DMS153 (cell line): ENCODE data around the gene FAM83F.

Source experiments
- DNase-seq: peaks from one replicate; lab custom pipeline; 2025; lab: John Stamatoyannopoulos, UW

FAM83F gene

DNA sequence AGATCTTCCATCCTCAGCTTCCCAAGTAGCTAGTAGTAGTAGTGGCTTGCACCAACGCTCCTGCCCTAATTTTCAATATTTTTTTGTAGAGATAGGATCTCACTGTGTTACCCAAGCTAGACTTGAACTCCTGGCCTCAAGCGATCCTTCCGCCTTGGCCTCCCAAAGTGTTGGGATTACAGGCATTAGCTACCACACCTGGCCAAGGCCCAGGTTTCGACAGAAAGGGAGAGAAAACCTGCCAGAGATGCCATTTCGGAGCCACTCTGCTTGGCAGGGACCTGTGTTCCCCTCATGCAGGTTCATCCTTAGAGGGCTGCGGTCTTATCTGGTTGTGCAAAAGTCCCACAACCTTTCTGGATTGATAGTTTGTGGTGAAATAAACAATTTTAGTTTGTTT is 41.4 kb downstream of the FAM83F start:
- no peak for DNase-seq

GRCh38 chr22:40036591-40037225 is 42.0 kb downstream of the FAM83F start:
- DNase-seq = no peak

DNA sequence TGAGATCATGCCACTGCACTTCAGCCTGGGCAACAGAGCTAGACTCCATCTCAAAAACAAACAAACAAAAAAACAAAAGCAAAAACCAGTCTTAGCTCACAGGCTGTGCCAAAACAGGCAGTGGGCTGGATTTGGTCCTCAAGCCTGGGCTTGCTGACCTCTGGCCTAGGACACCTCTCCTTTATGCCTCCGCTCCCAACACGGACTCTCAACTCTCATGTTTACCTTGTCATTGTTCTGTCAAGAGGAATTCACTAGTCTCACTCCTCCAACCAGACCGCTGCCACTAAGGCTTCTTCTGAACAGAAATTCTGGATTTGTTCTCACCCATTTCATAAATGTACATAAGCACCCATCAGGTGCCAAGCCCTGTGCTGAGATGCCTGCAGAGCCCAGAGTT is 42.6 kb downstream of the FAM83F start:
- DNase-seq = no peak

DNA sequence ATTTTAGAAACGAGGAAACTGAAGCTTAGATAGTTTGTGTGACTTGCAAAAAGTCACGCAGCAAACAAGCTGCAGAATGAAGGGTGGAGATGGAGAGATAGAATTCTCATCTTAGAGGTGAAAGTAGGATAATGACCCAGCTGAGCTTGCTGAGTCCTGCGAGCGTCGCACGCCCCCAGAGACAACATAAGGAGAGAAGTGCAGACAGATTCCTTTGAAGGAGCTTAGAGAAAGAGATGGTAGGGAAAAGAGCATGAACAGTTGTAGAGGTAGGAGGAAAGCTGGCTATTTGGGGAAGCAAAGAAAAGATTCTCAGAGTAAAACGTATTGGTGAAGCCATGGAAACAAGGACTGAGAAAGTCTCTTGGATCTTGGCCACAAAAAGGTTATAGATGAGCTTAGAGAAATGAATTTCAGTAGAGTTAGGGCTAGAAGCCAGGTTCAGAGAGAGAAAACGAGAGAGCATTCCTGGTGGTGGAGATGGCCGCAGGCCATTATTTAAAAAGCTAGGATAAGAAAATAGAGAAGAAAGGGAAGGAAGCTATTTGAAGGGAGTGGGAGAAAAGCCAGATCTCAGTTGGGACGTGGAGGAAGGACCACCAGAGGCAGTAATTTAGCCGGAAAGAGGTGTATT is 44.8 kb downstream of the FAM83F start:
- DNase-seq = no peak

DNA sequence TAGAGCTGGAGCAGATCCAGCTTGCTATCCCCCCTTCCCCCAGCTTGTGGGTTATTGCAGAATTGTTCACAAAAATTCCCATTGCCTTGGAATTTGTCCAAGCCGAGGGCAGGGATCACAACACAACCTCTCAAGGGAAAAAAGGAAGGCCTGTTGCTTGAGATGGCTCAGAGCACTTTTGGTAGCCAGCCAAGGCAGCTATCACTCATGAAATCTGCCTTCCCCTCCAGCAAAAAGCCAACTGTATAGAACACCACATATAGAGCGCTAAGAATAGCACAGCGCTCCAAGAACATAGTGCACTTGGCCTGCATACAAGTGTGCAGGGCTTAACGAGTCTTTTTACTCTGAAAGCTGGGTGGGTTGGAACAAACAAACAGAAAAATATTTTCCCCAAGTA is 46.2 kb downstream of the FAM83F start:
- DNase-seq = no peak

DNA sequence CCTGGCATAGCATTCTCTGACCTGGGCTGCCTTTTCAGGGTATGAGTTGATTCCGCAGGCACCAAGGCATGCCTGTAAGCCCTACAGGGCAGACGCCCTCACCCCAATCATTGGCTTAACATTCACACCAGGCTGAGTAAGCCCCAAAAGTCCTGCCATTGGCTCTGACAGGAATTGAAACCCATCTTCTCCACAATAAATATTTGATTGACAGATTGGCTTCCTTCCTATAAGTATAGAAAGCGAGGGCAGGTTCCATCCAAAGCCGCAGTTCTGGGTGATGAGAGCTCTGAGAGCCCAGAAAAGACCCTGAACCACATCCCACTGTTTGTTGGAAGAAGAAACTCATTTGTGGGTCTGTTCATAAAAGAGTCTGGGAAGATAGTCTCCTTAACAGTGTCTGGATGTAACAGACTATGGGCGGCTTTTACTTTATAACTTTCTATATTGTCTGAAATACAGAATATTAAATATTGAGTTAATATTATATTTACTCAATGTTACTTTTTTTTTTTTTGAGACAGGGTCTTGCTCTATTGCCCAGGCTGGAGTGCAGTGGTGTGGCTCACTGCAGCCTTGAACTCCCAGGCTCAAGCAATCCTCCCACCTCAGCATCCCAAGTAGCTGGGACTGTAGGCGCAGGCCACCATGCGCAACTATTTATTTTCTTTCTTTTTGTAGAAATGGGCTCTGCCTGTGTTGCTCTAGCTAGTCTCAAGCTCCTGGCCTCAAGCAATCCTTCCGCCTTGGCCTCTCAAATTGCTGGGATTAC is 46.8 kb downstream of the FAM83F start:
- no peak for DNase-seq

- no peak for DNase-seq
Measured at GRCh38 chr22:40042312-40042711, 47.6 kb downstream of the FAM83F start.

GRCh38 chr22:40043081-40043480 is 48.3 kb downstream of the FAM83F start:
- no peak for DNase-seq

- DNase-seq = no peak
Measured at GRCh38 chr22:40043793-40044101, 49.0 kb downstream of the FAM83F start.

GRCh38 chr22:40044102-40044869 is 49.5 kb downstream of the FAM83F start:
- DNase-seq = peak; percentile 98

DNA sequence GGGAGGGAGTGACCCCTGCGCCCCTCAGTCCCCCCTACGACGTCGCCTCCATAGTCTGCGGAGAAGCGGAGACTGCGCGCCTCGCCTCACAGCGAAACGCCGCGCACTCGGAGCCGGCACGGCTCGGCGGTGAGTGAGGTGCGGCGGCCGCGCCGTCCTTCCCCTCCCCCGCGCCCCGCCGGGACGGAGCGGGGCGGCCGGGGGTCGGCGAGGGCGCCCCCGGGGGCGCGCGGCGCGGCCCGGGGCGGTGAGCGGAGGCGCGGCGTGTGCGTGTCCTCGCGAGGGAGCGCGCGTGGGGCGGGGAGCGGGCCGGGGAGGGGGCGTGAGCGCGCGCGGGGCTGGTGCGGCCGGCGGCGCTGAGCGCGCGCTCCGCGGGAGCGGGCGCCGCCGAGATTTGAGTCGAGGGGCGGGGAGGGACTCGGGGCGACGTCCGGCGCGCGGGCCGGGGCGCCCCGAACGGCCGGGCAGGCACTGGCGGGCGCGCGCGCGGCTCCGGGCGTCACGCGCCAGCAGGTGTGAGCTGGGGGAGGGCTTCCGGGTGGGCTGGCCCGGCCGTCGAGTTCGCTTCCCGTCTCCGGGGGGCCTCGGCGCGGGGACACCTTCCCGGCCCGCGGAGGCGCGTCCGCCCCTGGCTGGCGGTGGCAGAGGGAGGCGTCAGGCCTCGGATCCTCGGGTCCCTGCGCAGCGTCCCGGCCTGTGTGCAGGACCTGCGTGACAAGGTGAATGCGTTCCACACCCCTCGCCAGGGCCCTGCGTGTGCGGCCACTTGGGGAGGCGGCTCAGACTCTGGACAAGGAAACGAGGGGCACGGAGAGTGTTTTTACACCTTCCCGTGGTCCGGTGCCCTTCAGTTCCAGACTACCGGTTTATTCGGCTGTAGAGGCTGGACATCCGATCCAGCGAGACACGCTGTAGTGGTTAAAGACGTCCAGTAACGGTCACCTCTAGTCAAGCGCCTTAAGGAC is 50.4 kb downstream of the FAM83F start:
- no peak for DNase-seq

DNA sequence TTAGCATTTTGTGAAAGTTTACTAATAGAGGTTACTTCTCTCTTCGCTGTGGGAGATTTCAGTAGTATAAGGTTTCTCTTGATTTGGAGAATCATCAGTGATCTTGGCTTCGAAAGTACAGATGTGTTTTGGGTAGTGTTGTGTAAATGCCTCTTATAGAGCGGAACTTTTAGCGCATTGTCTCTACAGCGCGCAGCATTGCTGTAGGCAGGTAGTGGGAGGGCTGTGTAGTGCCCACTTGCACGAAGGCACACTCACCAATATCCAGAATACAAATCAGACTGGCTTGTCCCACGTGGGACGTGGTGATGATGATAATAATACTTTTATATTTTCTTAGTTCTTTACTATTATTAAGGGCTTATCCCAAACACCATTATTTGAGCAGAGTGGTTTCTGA is 51.4 kb downstream of the FAM83F start:
- DNase-seq = no peak

DNA sequence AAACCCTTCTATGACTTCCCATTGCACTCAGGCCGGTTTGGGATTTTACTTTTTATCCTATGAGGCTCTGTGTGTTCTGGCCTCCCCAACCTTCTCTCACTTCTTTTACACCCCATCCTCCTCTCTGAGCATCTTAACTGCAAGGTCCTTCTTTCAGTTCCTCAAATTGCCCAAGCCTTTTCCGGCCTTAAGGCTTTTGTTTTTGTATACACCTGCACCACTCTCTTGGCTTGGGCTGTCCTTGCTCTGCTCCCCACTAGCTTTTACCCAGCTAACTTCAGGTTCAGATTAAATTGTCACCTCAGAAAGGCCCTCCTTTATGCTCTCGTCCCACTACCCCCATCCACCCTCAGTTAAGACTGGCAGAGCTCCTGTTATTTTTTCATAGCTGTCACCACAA is 55.5 kb downstream of the FAM83F start:
- DNase-seq = no peak

DNA sequence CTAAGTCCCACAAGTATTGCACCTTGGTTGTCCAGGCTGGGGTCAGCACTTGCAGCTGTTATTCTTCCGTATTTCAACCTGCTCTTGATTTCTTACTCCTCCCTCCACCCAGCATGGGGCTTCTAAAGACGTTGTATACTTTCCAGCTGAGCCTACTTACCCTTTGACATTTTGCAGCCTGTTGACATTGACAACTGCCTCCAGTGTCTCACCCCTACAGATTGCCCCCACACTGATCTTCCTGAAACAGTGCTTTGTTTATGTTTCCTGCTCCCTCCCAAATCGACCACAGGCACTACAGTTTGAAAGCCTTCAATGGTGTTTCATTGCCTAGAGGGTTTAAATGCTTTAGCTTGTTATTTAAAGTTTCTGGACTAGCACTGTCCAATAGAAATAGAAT is 56.6 kb downstream of the FAM83F start:
- no peak for DNase-seq

GRCh38 chr22:40053460-40053859 is 58.7 kb downstream of the FAM83F start:
- no peak for DNase-seq

GRCh38 chr22:40054486-40054885 is 59.7 kb downstream of the FAM83F start:
- DNase-seq = no peak

DNA sequence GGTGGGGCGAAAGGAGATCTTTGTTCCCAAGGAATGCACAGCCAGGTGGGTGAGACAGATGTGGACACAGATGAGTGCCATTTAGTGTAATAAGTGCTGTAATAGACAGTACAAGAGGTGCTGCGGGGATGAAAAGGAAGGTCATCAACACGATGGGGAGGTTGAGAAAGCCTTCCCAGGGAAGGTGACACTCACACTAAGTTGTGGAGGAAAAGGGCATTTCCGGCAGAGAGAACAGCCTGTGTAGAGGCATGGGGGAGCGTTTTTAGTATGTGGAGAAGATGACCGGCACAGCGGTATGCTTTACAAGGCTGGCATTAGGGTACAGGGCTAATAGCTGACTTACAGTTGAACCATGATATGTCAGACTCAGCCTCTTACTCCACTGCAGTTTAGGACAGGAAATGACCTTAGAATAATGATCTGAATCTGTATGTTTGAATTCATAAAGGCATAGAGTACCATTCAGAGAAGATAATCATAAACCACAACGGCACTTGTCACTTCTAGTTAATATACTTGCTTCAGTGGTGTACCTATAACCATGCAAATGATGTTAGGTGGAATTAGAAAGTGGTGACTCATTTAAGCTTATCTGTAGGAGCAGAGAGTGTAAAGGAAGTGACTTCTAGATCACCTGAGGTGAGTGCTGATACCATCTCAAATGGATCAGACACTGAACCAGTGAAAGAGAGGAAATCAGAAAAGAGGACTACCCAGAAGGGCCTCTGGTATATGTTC is 60.6 kb downstream of the FAM83F start:
- DNase-seq = no peak

GRCh38 chr22:40056154-40056553 is 61.4 kb downstream of the FAM83F start:
- no peak for DNase-seq

- no peak for DNase-seq
Measured at GRCh38 chr22:40056559-40056958, 61.8 kb downstream of the FAM83F start.

DNA sequence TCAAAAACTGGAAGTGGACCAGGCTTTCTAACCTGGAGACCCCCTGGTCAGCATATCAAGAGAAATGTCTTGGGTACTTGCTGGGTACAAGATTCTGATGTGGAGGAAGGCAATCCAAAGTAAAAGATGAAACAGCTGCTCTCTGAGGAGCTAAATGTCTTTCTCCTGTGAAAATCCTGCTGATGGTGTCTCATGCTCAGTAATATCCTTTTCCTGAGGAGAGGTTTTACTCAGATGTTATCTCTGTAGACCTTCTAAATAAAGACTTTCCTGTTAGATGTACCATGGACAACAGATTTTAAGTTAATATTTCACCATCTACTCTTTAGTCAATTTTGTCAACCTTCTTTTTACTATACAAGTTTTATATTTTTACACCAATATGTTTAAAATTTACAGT is 62.9 kb downstream of the FAM83F start:
- DNase-seq = no peak

- DNase-seq = no peak
Measured at GRCh38 chr22:40058265-40058664, 63.5 kb downstream of the FAM83F start.
